G401 (cell line): ENCODE results near the gene KMT2B. TPM values are rescaled to one million over a fixed set of nuclear protein-coding genes. Genes with fewer than 3 reads are reported as not detected.

Source experiments
- DNase-seq: peaks from one replicate; pipeline ENCODE4 v3.0.0-alpha.2; 2015; ENCODE audit warnings: low spot score
- in situ Hi-C: cut with HindIII; loops from 2 replicates; pipeline ENCODE4 v1.10.0; 2016; ENCODE audit warnings: low sequenced_read_pairs, mixed read lengths
- total RNA-seq: library from RNA; depleted of rRNA; stranded (reverse); fragments of >200 nt; shearing (Covaris generic); gene quantifications from 2 replicates; pipeline ENCODE4 v1.2.3, GENCODE V29; 2014

KMT2B gene
- total RNA-seq, 1 experiment from 2014 or later: 4.6 TPM

DNA sequence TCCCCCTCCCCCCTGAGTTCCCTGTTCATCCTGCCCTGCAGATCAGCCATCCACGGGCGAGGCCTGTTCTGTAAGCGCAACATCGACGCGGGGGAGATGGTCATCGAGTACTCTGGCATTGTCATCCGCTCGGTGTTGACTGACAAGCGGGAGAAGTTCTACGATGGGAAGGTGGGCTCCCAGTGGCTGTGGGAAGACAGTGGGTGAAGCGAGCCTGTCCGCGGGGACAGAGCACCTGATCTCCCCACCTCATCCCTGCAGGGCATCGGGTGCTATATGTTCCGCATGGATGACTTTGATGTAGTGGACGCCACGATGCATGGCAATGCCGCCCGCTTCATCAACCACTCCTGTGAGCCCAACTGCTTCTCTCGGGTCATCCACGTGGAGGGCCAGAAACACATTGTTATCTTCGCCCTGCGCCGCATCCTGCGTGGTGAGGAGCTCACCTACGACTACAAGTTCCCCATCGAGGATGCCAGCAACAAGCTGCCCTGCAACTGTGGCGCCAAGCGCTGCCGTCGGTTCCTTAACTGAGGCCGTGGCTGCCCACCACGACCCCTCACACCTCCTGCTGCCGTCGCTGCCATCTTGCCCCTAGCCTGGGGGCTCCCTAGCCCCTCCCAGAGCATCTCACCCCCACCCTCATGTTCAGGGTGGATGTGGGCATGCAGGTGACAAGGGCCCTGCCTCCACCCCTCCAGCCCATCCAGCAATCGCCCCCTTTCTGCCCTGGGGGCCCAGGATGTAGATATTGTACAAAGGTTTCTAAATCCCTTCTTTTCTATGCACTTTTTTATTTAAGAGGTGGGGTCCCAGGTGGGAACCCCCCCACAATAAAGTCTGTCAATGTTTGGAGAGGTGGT, 20.5 kb downstream of the KMT2B start:
- in situ Hi-C loops: no loop called here
- no peak for DNase-seq

DNA sequence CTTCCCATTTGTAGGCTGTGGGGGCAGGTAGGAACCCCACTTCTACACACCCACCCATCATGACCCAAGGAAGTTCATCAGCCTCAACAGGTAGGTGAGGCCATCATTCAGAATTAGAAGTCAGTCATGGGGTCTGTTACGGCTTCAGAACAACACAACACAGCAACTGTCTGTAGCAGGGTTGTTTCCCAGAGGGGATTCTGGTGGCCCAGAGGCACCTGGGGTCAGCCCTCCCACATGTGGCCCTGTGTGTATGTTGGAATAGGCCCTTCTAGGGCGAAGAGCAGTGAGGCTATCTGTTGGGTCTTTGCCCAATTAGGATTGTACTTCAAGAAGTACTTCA, 21.1 kb downstream of the KMT2B start:
- DNase-seq: no peak
- in situ Hi-C loops: no loop called here

- in situ Hi-C loops: no loop called here
- DNase-seq: no peak
Observed at GRCh38 chr19:35739275-35740107, 21.7 kb downstream of the KMT2B start.

DNA sequence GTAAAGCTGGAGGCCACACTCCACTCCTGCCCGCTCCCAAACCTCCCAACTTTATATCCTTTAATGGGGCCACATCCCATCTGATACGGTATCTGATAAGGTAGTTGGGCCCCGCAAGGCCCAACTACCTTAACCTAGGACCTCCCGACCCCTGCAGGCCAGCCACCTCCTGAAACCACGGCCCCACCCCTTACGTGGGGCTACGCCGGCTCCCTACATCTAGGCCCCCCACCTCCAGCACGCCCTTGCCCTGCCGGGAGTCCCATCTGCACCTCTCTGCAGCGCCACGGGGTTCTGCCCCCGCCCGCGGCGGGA, 22.3 kb downstream of the KMT2B start:
- DNase-seq: no peak
- in situ Hi-C loops: no loop called here

GRCh38 chr19:35740423-35741202, 22.8 kb downstream of the KMT2B start:
- in situ Hi-C loops: no loop called here
- peak; percentile 98 for DNase-seq

DNA sequence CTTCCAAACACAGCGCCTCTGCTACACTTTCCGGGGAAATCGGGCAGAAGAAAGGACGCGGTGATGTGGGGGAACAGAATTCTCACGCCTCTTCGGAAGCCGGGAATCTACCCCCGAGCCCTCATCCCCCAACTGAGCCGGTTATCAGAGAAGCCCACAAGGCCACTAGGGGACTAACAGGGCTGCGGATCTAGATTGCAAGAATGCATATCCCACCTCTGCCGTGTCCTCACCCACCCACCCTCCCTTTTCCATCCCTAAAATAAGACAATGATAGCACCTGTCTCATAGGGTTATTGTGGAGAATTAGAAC, 23.4 kb downstream of the KMT2B start:
- in situ Hi-C loops: no loop called here
- no peak for DNase-seq

DNA sequence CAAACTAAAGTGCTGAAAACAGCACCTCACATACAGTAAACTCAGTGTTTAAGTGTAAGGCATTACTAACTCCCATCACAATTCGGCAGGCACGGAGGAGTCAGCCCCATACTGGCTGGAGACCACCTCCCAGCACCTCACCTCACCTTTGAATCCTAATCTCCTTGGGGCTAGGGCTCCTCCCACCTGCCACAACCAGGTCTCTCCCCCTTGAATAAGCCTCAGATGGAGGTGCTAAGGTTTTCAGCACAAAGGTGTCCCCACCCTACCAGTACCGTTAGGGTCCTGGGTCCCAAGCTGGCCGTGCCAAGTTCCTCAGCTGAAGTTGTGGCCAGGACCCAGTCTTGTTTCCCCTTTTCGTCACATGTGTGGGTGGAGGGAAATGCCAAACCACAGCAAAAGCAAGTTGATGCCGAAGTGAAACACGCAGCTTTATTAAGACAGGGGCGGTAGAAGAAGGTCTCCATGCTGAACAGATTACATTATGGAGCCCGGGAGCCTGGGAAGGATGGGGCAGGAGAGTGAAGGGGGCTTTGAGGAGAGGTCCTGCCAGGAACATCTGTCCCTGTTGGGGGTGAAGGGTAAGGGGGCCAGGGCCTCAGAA, 24.4 kb downstream of the KMT2B start, which contains the start of gene IGFLR1:
TSS of gene IGFLR1 (minus strand) at position 332 of the 604 bp plus-strand sequence. CDS start 1,272 bp downstream, outside the sequence.
- in situ Hi-C loops: no loop called here
- no peak for DNase-seq

GRCh38 chr19:35743640-35744429, 26.0 kb downstream of the KMT2B start:
- no peak for DNase-seq
- in situ Hi-C loops: no loop called here

GRCh38 chr19:35744430-35745327, 26.9 kb downstream of the KMT2B start:
- in situ Hi-C loops: no loop called here

GRCh38 chr19:35745328-35746086, 27.7 kb downstream of the KMT2B start, which contains the start of the genes PSENEN and U2AF1L4:
PSENEN (plus strand) TSS chr19:35745651; CDS start chr19:35745931, 280 bp downstream.
U2AF1L4 (minus strand) TSS chr19:35745418; CDS start chr19:35745391, 27 bp downstream.
- in situ Hi-C loops: no loop called here

More at GRCh38 chr19:35744430-35745327, 26.9 kb downstream of the KMT2B start:
- DNase-seq: peak; percentile 98

GRCh38 chr19:35746087-35746462, 28.3 kb downstream of the KMT2B start:
- no peak for DNase-seq
- in situ Hi-C loops: no loop called here

More at GRCh38 chr19:35745328-35746086, 27.7 kb downstream of the KMT2B start, which contains the start of the genes PSENEN and U2AF1L4:
- DNase-seq: peak; percentile 100

- no peak for DNase-seq
- in situ Hi-C loops: no loop called here
Observed at GRCh38 chr19:35746531-35746930, 28.7 kb downstream of the KMT2B start.

DNA sequence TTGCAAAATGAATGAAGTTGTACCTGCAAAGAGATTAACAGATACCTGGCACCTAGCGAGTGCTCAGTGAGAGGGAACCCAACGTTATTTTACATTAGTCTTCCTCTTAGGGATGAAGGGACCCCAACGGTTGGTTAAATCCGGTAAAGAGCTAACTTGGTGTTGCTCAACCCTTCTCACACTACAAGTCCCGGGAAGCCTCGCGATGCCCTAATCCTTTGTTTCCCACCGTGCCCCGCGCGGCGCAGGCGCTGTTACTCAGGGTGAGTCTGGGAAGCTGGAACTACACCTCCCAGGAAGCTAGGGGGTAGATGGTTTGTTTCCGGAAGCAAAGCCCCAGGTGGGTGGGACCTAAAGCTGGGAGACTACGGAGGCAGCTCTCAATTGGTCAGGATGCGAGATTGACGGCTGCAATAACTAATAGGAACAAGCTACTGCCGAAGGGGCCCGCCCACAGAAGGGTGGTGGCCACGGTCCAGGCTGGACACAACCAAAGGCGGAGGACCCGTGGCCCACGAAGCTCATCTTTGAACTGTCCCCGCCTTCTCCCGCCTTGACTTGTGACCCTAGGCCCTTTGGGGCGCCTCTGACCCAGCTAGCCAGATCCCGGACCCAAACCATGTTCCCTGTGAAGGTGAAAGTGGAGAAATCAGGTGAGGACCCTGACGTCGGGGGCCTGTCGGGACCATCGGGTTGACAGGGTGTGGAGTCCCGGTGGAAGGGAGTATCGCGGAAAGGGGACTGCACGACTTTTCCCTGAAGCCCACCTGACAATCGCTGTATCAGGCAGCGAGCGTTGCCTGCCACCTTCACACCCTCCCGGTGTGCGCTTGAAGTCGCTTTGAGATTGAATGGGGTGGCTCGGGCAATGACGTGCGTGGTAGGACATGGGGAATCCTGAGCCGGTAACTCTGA, 30.6 kb downstream of the KMT2B start, which contains the start of gene LIN37:
TSS of gene LIN37 (plus strand) at position 471 of the 915 bp plus-strand sequence. CDS start at position 620, 149 bp downstream.
- in situ Hi-C loops: no loop called here
- DNase-seq: peak; percentile 100

DNA sequence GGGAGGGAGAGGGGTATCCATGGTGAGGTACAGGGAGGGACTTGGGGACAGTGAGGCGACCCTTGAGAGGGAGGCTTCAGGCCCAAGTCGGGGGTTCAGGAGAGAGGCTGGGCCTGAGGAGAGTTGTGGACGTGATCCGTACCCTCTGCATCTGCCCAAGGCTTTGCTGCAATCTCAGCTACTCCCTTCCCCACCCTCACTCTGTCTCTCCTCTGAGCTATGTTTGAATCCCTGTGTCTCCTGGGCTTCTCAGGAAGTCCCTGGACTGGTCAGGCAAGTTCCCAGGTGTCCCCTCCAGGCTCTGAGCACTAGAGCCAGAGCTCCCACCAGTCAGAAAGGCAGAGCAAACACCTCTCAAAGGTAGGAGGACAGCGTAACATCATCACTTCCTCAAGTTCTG, 32.4 kb downstream of the KMT2B start:
- no peak for DNase-seq
- in situ Hi-C loops: no loop called here

- no peak for DNase-seq
- in situ Hi-C loops: no loop called here
Observed at GRCh38 chr19:35751839-35752745, 34.3 kb downstream of the KMT2B start.
